Progenitor cell of endocrine pancreas (in vitro differentiated cells): ENCODE results near the gene GRHL1. TPM values are rescaled to one million over a fixed set of nuclear protein-coding genes. Genes with fewer than 3 reads are reported as not detected.
"Not testable (repeated sequence)": the region's sequence is repeated elsewhere in the genome, so short reads cannot be mapped to it uniquely, and the experiment has no call there.

Experiments used
- DNase-seq: peaks from one replicate; pipeline ENCODE4 v3.0.0; 2021; ENCODE audit warnings: low spot score; ENCODE audit not compliant: unreplicated experiment
- H3K27ac Mint-ChIP-seq: 2 replicates; pipeline ENCODE4 v1.8.0; 2021; ENCODE audit warnings: mild to moderate bottlenecking, moderate library complexity, mixed read lengths
- H3K27me3 Mint-ChIP-seq: 2 replicates; pipeline ENCODE4 v1.8.0; 2021; ENCODE audit warnings: mixed read lengths
- H3K36me3 Mint-ChIP-seq: 2 replicates; pipeline ENCODE4 v1.8.0; 2022; ENCODE audit warnings: mixed read lengths; ENCODE audit not compliant: insufficient read depth
- H3K4me1 Mint-ChIP-seq: 2 replicates; pipeline ENCODE4 v1.8.0; 2021; ENCODE audit warnings: low read depth, mixed read lengths
- H3K4me3 Mint-ChIP-seq: 2 replicates; pipeline ENCODE4 v1.8.0; 2021; ENCODE audit warnings: low read depth, mild to moderate bottlenecking, moderate library complexity, mixed read lengths
- H3K9me3 Mint-ChIP-seq: 2 replicates; pipeline ENCODE4 v1.8.0; 2021; ENCODE audit warnings: low read depth, mixed read lengths
- CTCF ChIP-seq: fragments of 200-600 bp; sonication (generic); IDR thresholded peaks from one replicate; pipeline ENCODE4 v1.5.0; 2021; ENCODE audit warnings: antibody characterized with exemption, mild to moderate bottlenecking; ENCODE audit not compliant: unreplicated experiment
- total RNA-seq: library from RNA; stranded (reverse); gene quantifications from 2 replicates; pipeline ENCODE4 v1.2.1, GENCODE V29; 2021

Gene GRHL1
- total RNA-seq, 1 donor from 2014 or later = 13.4 TPM

DNA sequence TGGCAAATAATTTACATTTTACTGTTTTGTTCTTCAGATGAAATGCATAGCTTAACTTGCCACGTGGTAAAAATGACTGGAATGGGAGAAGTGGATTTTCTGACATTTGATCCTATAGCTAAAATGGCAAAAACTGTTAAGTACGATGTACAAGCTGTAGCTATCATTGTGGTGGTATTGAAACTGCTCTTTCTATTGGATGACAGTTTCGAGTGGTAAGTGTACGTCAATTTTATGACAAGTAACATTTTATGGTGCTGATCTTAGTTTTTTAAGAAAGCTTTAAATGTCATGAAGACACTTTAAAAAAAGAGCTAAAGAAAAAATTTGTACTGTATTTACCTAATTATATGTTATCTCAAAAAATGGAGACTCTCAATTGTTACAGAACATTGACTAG is 40.8 kb upstream of the GRHL1 start:
- Mint-ChIP-seq H3K9me3 (no peaks in the 10 kb centered on the region), H3K36me3 (peaks cover 9% of the 10 kb centered on the region), H3K27ac (no peak overlapping the region), H3K27me3 (no peaks in the 10 kb centered on the region), H3K4me3 (no peak overlapping the region), H3K4me1 (peaks cover 4% of the 10 kb centered on the region)
- TF ChIP-seq CTCF = no peak
- DNase-seq = no peak

GRCh38 chr2:9912468-9912867 is 39.0 kb upstream of the GRHL1 start:
- H3K4me3 Mint-ChIP-seq = no peak overlapping the region
- no peak for DNase-seq
- no peaks in the 10 kb centered on the region for H3K27me3 Mint-ChIP-seq
- TF ChIP-seq CTCF = no peak
- peaks cover 4% of the 10 kb centered on the region for H3K4me1 Mint-ChIP-seq
- no peaks in the 10 kb centered on the region for H3K9me3 Mint-ChIP-seq
- peaks cover 10% of the 10 kb centered on the region for H3K36me3 Mint-ChIP-seq
- H3K27ac Mint-ChIP-seq = peak overlapping the region; percentile 36

GRCh38 chr2:9914384-9915065 is 37.0 kb upstream of the GRHL1 start:
- H3K27me3 Mint-ChIP-seq = no peaks in the 10 kb centered on the region

GRCh38 chr2:9918275-9918674 is 33.2 kb upstream of the GRHL1 start:
- no peaks in the 10 kb centered on the region for H3K4me1 Mint-ChIP-seq
- TF ChIP-seq CTCF = no peak
- peaks cover 20% of the 10 kb centered on the region for H3K36me3 Mint-ChIP-seq
- H3K9me3 Mint-ChIP-seq = no peaks in the 10 kb centered on the region
- DNase-seq = no peak
- H3K27me3 Mint-ChIP-seq = no peaks in the 10 kb centered on the region
- no peak overlapping the region for H3K4me3 Mint-ChIP-seq
- H3K27ac Mint-ChIP-seq = no peak overlapping the region

More at GRCh38 chr2:9914384-9915065, 37.0 kb upstream of the GRHL1 start:
- Mint-ChIP-seq H3K4me3 (no peak overlapping the region), H3K36me3 (peaks cover 9% of the 10 kb centered on the region), H3K9me3 (no peaks in the 10 kb centered on the region), H3K27ac (no peak overlapping the region), H3K4me1 (peaks cover 4% of the 10 kb centered on the region)
- no peak for TF ChIP-seq CTCF
- no peak for DNase-seq

- H3K9me3 Mint-ChIP-seq = no peaks in the 10 kb centered on the region
- no peaks in the 10 kb centered on the region for H3K27me3 Mint-ChIP-seq
- peaks cover 19% of the 10 kb centered on the region for H3K36me3 Mint-ChIP-seq
Measured at GRCh38 chr2:9919512-9919911, 32.0 kb upstream of the GRHL1 start.

DNA sequence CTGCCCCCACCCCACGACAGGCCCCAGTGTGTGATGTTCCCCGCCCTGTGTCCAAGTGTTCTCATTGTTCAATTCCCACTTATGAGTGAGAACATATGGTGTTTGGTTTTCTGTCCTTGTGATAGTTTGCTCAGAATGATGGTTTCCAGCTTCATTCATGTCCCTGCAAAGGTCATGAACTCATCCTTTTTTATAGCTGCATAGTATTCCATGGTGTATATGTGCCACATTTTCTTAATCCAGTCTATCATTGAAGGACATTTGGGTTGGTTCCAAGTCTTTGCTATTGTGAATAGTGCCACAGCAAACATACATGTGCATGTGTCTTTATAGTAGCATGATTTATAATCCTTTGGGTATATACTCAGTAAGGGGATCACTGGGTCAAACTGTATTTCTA is 24.5 kb upstream of the GRHL1 start:
- not testable (repeated sequence) for H3K4me1 Mint-ChIP-seq, H3K9me3 Mint-ChIP-seq, H3K27me3 Mint-ChIP-seq, DNase-seq, H3K27ac Mint-ChIP-seq, H3K4me3 Mint-ChIP-seq
- H3K36me3 Mint-ChIP-seq = peaks cover 47% of the 10 kb centered on the region

More at GRCh38 chr2:9919512-9919911, 32.0 kb upstream of the GRHL1 start:
- TF ChIP-seq CTCF = no peak
- Mint-ChIP-seq H3K27ac (no peak overlapping the region), H3K4me1 (no peaks in the 10 kb centered on the region), H3K4me3 (no peak overlapping the region)
- no peak for DNase-seq
